GM19324 (cell line): ENCODE data around the gene PROSER2.

ENCODE experiments used
- ATAC-seq: cut with Tn5 transposase; IDR thresholded peaks from one replicate; pipeline ENCODE4 v1.9.1; 2021; ENCODE audit warnings: mild to moderate bottlenecking, moderate library complexity; ENCODE audit not compliant: unreplicated experiment, low FRiP score

The PROSER2 gene

GRCh38 chr10:11823122-11823988 is at the start of gene PROSER2:
Gene PROSER2, plus strand, starts transcription at chr10:11823356. Its CDS starts 28,722 bp downstream, at chr10:11852078.
- ATAC-seq: no peak

GRCh38 chr10:11773761-11774441 is 49.3 kb upstream of the PROSER2 start:
- ATAC-seq: no peak

GRCh38 chr10:11775412-11775811 is 47.7 kb upstream of the PROSER2 start:
- no peak for ATAC-seq

- no peak for ATAC-seq
Observed at GRCh38 chr10:11776080-11776479, 47.1 kb upstream of the PROSER2 start.

GRCh38 chr10:11781114-11781513 is 42.0 kb upstream of the PROSER2 start:
- no peak for ATAC-seq

GRCh38 chr10:11782793-11783557 is 40.2 kb upstream of the PROSER2 start:
- peak; percentile 55 for ATAC-seq

- no peak for ATAC-seq
Observed at GRCh38 chr10:11783558-11783865, 39.6 kb upstream of the PROSER2 start.

GRCh38 chr10:11787374-11787773 is 35.8 kb upstream of the PROSER2 start:
- ATAC-seq: no peak

GRCh38 chr10:11787846-11788245 is 35.3 kb upstream of the PROSER2 start:
- no peak for ATAC-seq

- no peak for ATAC-seq
Observed at GRCh38 chr10:11789306-11789705, 33.9 kb upstream of the PROSER2 start.

GRCh38 chr10:11789956-11790355 is 33.2 kb upstream of the PROSER2 start:
- ATAC-seq: no peak

- ATAC-seq: no peak
Observed at GRCh38 chr10:11793762-11794479, 29.2 kb upstream of the PROSER2 start.

GRCh38 chr10:11794566-11794965 is 28.6 kb upstream of the PROSER2 start:
- ATAC-seq: no peak

GRCh38 chr10:11795101-11795920 is 27.8 kb upstream of the PROSER2 start:
- no peak for ATAC-seq

- no peak for ATAC-seq
Observed at GRCh38 chr10:11796474-11796873, 26.7 kb upstream of the PROSER2 start.

- ATAC-seq: no peak
Observed at GRCh38 chr10:11797281-11797680, 25.9 kb upstream of the PROSER2 start.

- no peak for ATAC-seq
Observed at GRCh38 chr10:11797847-11798633, 25.1 kb upstream of the PROSER2 start.

GRCh38 chr10:11798845-11799735 is 24.1 kb upstream of the PROSER2 start:
- ATAC-seq: no peak
